Muscle of leg (tissue), 11 donors: ENCODE data around the gene EIF2AK3. TPM values are rescaled to one million over a fixed set of nuclear protein-coding genes. Genes with fewer than 3 reads are reported as not detected.
"Not testable (repeated sequence)": the region's sequence is repeated elsewhere in the genome, so short reads cannot be mapped to it uniquely, and the experiment has no call there.

Source experiments
- DNase-seq: peaks from one replicate; pipeline ENCODE4 v3.0.0; 2013
- H3K27ac ChIP-seq: one replicate; pipeline ENCODE4 v1.5.1; 2013; ENCODE audit warnings: mild to moderate bottlenecking, low read length, control low read depth
- H3K27me3 ChIP-seq: one replicate; pipeline ENCODE4 v1.6.1; 2013; ENCODE audit warnings: low read length; ENCODE audit not compliant: control insufficient read depth, insufficient read depth
- H3K36me3 ChIP-seq: one replicate; pipeline ENCODE4 v1.6.1; 2013; ENCODE audit warnings: low read length; ENCODE audit not compliant: control insufficient read depth, insufficient read depth
- H3K4me1 ChIP-seq: one replicate; pipeline ENCODE4 v1.6.1; 2013; ENCODE audit warnings: low read length; ENCODE audit not compliant: control insufficient read depth, insufficient read depth
- H3K4me3 ChIP-seq: one replicate; pipeline ENCODE4 v1.5.1; 2013; ENCODE audit warnings: low read length, control low read depth
- H3K9me3 ChIP-seq: replicated peaks from 2 replicates; pipeline ENCODE4 v1.6.1; 2013; ENCODE audit warnings: low read depth, low read length; ENCODE audit not compliant: control insufficient read depth
- WGBS: methylation state at CpG from one replicate; pipeline ENCODE4 v1.1.5; 2013; ENCODE audit warnings: missing lambda C conversion rate; ENCODE audit not compliant: insufficient coverage; 5-methylcytosine and 5-hydroxymethylcytosine counted together
- polyA plus RNA-seq, 8 donors: library from polyadenylated mRNA; unstranded; fragments of 120-200 nt; gene quantifications; one replicate each; pipeline versions ENCODE4 v1.2.1 to v1.2.3, GENCODE V29; 2013; ENCODE audit warnings: inconsistent platforms in 1 of 8, low replicate concordance in 1 of 8; ENCODE audit not compliant: insufficient read length in 8 of 8, insufficient read depth in 1 of 8
- total RNA-seq: library from RNA; stranded (reverse); fragments of 120-200 nt; gene quantifications from one replicate; pipeline ENCODE4 v1.2.4, GENCODE V29; 2013

The EIF2AK3 gene
- total and polyA plus RNA-seq, 9 donors: 14.2 to 25.4 (median 19.2) TPM

DNA sequence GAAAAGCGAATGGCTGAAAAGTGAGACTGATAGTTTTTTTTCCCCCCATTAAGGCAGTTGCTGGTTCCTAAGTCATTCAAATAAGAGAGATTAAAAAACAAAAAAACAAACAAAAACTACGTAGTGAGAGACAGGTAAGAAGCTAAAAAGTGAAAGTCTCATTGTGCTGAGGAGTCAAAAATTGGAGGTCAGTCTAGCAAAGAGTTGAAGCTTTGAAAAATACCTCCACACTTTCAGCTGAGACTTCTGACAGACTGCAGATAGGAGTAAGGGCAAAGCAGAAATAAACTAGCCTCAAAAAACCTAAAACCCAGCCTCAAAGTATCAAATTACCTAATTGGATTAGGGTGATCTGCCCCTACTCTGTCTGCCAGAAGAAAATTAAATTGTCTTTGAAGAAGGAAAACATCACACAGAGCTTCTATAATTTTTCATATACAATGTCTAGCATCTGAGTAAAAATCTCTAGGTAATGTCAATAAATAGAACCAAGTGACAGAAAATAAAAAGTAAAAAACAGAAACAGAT lies 10.9 kb upstream of the EIF2AK3 start:
- Histone ChIP-seq H3K4me1 (no peaks in the 10 kb centered on the region), H3K4me3 (no peak overlapping the region), H3K27ac (no peak overlapping the region), H3K27me3 (no peaks in the 10 kb centered on the region), H3K36me3 (no peaks in the 10 kb centered on the region), H3K9me3 (peaks cover 2% of the 10 kb centered on the region)
- DNase-seq: no peak
- WGBS: no CpG with 5 or more reads among the region's 2 CpGs

DNA sequence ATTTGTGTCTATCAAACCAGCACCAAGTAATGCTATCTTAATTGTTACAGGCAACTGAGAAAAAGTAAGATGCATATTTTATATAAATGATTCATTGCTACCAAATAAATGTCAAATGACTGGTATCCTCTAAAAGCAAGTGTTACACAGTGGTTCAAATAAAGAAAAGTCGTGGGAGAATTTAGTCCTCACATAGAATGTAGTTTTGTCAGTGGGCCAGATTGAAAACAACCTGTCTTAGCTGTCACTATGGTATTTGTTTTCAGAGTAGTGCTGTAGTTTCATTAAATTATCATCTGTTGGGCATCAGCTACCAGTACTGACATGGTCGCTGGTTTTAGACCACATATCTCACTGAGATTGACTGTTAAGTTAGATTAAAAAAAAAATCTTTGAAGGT lies 10.2 kb upstream of the EIF2AK3 start:
- no peaks in the 10 kb centered on the region for H3K4me1 ChIP-seq
- no CpG with 5 or more reads among the region's 2 CpGs for WGBS
- no peak overlapping the region for H3K4me3 ChIP-seq
- H3K27me3 ChIP-seq: no peaks in the 10 kb centered on the region
- H3K9me3 ChIP-seq: peaks cover 2% of the 10 kb centered on the region
- H3K36me3 ChIP-seq: no peaks in the 10 kb centered on the region
- DNase-seq: no peak
- no peak overlapping the region for H3K27ac ChIP-seq

DNA sequence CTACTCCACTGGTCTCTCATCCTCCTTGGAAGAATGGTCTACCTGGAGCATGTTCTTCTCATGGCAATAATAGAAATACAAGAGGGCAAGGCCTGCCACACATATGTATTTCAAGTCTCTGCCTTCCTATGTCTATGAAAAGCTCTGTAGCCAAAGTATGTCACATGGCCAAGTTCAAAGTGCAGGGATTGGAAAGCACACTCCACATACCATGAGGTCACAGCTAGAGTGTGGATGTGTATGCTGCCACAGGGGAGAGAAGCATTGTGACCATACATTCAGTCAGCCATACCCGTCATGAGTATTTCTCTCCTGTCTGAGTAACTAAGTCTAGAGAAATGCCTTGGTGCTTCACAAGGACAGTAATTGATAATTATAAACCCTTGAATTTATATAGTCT lies 8.8 kb upstream of the EIF2AK3 start:
- DNase-seq: no peak
- no CpG with 5 or more reads among the region's 1 CpG for WGBS
- Histone ChIP-seq H3K27me3 (no peaks in the 10 kb centered on the region), H3K9me3 (peaks cover 2% of the 10 kb centered on the region), H3K27ac (no peak overlapping the region), H3K4me3 (no peak overlapping the region), H3K4me1 (no peaks in the 10 kb centered on the region), H3K36me3 (no peaks in the 10 kb centered on the region)

DNA sequence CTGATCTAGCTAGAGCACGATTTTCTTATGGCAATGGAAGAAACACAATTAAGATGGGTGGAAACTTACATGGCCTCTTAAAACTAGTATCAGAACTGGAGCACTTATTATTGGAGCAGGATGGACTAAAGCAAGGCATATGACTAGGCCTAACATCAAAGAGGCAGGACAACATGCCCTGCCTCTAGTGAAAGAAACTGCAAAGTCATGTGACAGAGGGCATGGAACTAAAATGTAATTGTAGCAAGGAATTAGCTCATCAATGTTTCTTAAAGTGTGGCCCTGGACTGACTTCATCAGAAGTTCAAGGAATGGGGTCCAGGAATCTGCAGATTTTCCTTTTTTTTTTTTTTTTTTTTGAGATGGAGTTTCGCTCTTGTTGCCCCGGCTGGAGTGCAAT lies 5.3 kb upstream of the EIF2AK3 start:
- Histone ChIP-seq H3K4me3 (no peak overlapping the region), H3K27me3 (no peaks in the 10 kb centered on the region), H3K9me3 (no peaks in the 10 kb centered on the region), H3K4me1 (peaks cover 13% of the 10 kb centered on the region), H3K27ac (no peak overlapping the region), H3K36me3 (no peaks in the 10 kb centered on the region)
- 100% methylated on average over 1 of the region's 3 CpGs for WGBS
- DNase-seq: no peak

DNA sequence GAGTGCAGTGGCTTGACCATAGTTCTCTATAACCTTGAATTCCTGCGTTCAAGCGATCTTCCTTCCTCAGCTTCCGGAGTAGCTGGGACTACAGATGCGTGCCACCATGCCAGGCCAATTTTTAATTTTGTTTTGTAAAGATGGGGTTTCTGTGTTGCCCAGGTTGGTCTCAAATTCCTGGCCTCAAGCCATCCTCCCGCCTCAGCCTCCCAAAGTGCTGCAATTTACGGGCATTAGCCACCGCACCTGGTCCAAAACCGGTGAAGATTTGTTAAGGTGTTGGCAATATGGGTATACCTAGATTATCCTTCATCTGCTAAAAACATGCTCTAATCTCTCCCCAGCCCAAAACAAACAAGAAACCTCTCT lies 1.3 kb upstream of the EIF2AK3 start:
- peak; percentile 16 for DNase-seq
- WGBS: no CpG with 5 or more reads among the region's 8 CpGs
- peak overlapping the region; percentile 100 for H3K27ac ChIP-seq
- H3K4me1 ChIP-seq: peaks cover 28% of the 10 kb centered on the region
- H3K27me3 ChIP-seq: no peaks in the 10 kb centered on the region
- peak overlapping the region; percentile 66 for H3K4me3 ChIP-seq
- H3K36me3 ChIP-seq: no peaks in the 10 kb centered on the region
- H3K9me3 ChIP-seq: no peaks in the 10 kb centered on the region

DNA sequence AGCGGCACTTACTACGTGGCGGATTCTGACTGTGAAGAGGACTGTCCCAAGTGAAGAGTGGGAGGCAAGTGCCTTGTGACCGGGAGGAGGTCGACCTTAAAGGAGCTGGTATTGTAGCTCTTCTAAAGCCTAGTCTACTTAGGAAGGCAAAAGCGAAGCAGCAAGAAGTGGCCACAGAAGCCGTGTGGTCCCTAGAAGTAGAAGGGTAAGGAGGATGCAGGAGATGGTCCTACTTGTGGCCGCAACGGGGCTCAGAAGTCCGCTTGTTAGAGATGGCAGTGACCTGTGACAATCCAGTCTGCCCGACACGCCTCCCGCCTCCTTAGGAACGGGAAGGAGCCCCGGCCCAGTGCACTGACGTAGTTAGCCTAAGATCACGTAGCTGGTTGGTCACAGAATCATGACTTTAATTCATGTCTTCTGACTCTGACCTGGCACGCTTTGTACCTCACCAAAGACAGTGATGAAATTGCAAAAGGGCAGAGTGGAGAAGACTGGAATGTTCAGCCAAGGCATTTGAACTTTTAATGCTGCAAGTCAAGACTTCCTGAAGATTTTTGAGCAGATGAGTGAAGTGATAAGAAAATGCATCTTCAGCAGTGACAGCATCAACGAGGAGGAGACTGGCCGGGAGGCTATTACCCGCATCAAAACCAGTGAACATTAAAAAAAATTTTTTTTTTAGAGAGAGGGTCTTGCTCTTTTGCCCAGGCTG lies 749 bp upstream of the EIF2AK3 start:
- H3K4me1 ChIP-seq: peaks cover 28% of the 10 kb centered on the region
- peak overlapping the region; percentile 100 for H3K27ac ChIP-seq
- no peaks in the 10 kb centered on the region for H3K36me3 ChIP-seq
- peak; percentile 96 for DNase-seq
- H3K27me3 ChIP-seq: no peaks in the 10 kb centered on the region
- WGBS: under 1% methylated on average over 18 of the region's 21 CpGs
- no peaks in the 10 kb centered on the region for H3K9me3 ChIP-seq
- H3K4me3 ChIP-seq: peak overlapping the region; percentile 66

DNA sequence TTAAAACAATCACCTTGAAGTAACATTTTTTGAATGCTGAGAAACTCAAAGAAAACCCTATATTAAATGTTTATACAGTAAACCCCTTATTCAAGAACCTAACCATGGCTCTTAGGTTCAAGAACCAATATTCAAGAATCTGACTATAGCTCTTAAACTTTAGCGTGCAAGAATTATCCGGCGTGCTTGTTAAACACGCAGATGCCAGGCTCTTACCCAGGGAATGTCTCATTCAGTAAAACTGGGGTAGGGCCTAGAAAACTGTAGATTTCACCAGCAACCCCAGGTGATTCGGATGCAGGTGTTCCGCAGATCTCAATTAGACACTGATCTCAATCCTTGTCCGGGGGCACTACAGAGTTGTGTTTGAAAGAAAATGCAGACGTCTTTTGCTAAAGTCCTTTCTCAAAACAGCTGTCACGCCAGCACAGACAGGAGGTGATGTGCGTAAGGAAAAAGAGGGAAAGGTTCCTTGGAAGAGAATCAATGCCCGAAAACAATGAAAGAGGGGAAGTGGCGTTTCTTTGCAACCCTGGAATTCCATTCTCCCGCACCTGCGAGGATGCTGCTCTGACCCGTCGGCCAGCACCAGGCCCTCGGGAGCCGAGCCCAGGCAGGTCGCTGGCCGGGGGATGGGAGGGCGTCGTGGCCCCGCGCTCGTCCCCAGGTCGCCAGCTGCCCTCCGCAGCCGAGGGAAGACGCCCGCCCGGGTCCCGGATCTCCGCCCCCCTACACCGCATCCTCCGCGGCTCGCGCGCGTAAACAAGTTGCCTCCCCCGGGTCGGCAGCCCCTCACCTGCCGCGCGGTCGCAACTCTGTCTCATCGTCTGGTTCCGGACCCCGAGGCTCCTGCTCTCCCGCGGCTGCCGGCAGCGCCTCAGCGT lies 851 bp downstream of the EIF2AK3 start:
- DNase-seq: peak; percentile 41
- WGBS: under 1% methylated on average over 51 of the region's 54 CpGs
- H3K27ac ChIP-seq: peak overlapping the region; percentile 97
- H3K4me3 ChIP-seq: peak overlapping the region; percentile 80
- H3K4me1 ChIP-seq: peaks cover 28% of the 10 kb centered on the region
- H3K27me3 ChIP-seq: no peaks in the 10 kb centered on the region
- H3K9me3 ChIP-seq: no peaks in the 10 kb centered on the region
- no peaks in the 10 kb centered on the region for H3K36me3 ChIP-seq

DNA sequence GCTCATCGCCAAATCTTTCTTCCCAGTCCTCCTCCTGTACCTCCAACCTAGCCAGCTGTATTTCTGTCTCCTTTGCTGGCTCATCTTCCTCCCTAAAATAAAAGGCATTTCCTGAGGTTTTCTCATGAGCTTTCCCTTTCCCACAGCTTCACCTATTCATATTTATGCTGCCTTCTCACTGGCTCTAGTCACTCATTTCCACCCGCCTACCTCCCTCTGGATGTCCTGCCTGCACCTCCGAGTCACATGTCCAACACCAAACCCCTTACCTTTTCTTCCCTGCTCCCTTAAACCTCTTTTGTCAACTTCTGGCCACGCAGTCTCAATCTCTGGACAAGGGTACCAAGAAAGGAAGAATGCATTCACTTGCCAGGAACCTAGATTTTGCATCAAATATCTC lies 2.8 kb downstream of the EIF2AK3 start:
- no peaks in the 10 kb centered on the region for H3K27me3 ChIP-seq
- H3K4me3 ChIP-seq: no peak overlapping the region
- H3K36me3 ChIP-seq: no peaks in the 10 kb centered on the region
- peaks cover 28% of the 10 kb centered on the region for H3K4me1 ChIP-seq
- 67% methylated on average over 4 of the region's 4 CpGs for WGBS
- no peak overlapping the region for H3K27ac ChIP-seq
- no peak for DNase-seq
- H3K9me3 ChIP-seq: no peaks in the 10 kb centered on the region

DNA sequence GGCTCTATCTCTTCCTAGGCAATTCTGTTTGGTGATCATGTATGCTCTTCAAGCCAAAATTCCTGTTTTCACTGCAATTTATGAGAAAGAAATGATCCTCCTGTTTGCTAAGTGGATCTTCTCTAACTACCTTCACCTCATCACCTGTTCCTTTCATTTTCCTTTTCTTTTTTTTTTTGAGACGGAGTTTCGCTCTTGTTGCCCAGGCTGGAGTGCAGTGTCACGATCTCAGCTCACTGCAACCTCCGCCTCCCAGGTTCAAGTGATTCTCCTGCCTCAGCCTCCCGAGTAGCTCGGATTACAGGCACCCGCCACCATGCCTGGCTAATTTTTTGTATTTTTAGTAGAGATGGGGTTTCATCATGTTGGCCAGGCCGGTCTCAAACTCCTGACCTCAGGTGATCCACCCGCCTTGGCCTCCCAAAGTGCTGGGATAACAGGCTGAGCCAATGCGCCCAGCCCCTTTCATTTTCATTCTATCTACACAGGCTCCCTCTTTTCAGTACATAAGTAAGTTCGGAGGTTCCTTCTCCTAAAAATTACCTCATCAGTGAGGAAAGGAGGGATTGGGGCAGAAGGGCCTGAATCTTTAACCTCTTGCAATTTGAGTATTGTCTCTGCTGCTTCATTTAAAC lies 3.3 kb downstream of the EIF2AK3 start:
- H3K36me3 ChIP-seq, DNase-seq, H3K27ac ChIP-seq, H3K4me3 ChIP-seq, H3K9me3 ChIP-seq, H3K27me3 ChIP-seq: not testable (repeated sequence)
- no CpG with 5 or more reads among the region's 11 CpGs for WGBS
- H3K4me1 ChIP-seq: peaks cover 25% of the 10 kb centered on the region

DNA sequence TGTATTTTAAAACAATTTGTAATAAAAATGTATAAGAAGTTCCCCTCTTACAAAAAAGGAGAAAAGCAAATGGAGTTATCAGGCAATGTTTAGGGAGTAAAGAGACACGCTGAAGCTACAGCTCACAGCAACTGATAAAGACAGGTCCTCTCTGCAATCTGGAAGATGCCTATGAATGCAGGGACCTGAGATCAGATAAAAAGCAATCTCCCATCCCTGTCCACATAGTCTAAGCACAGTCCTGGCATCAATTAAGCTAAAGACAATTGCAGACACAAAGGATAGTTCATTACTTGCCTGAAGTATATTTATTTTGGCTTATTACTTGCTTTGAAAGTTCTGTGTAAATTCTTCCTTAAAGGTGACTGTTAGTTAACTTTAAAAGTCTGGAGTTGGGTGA lies 5.0 kb downstream of the EIF2AK3 start:
- Histone ChIP-seq H3K4me3 (no peak overlapping the region), H3K27me3 (no peaks in the 10 kb centered on the region), H3K9me3 (no peaks in the 10 kb centered on the region), H3K36me3 (no peaks in the 10 kb centered on the region), H3K27ac (no peak overlapping the region), H3K4me1 (peaks cover 15% of the 10 kb centered on the region)
- WGBS: no CpG with 5 or more reads among the region's 1 CpG
- DNase-seq: no peak
